Right atrium auricular region (tissue), 2 donors: ENCODE measurements around the gene SLC26A4. TPM values are rescaled to one million over a fixed set of nuclear protein-coding genes. Genes with fewer than 3 reads are reported as not detected.

ENCODE experiments used
- DNase-seq: peaks from one replicate; pipeline ENCODE4 v3.0.0-alpha.2; 2019; ENCODE audit warnings: low spot score
- H3K27ac ChIP-seq, 2 donors: fragments of 200-600 bp; sonication (generic); 1 replicate in 1 of 2; 2 replicates in 1 of 2; pipeline ENCODE4 v1.5.1; 2016 to 2019
- H3K27me3 ChIP-seq, 2 donors: fragments of 200-600 bp; sonication (generic); one replicate each; pipeline versions ENCODE4 v1.5.1 to v1.6.0; 2017 to 2019
- H3K36me3 ChIP-seq: fragments of 200-600 bp; sonication (generic); one replicate; pipeline ENCODE4 v1.5.1; 2016
- H3K4me1 ChIP-seq, 2 donors: fragments of 200-600 bp; sonication (generic); one replicate each; pipeline versions ENCODE4 v1.5.1 to v1.6.0; 2017 to 2019
- H3K4me3 ChIP-seq, 2 donors: fragments of 200-600 bp; sonication (generic); 1 replicate in 1 of 2; 2 replicates in 1 of 2; pipeline ENCODE4 v1.5.1; 2017 to 2019; ENCODE audit warnings: mild to moderate bottlenecking in 1 of 2, moderate library complexity in 1 of 2
- H3K9me3 ChIP-seq, 2 donors: fragments of 200-600 bp; sonication (generic); one replicate each; pipeline ENCODE4 v1.5.1; 2019
- CTCF ChIP-seq, 2 donors: fragments of 200-600 bp; sonication (generic); IDR thresholded peaks; one replicate each; pipeline ENCODE4 v1.5.1; 2019; ENCODE audit warnings: antibody characterized with exemption in 2 of 2
- total RNA-seq, 2 donors: library from RNA; depleted of rRNA; stranded (reverse); fragments of >200 nt; gene quantifications; one replicate each; pipeline ENCODE4 v1.1.0, GENCODE V29; 2016

The SLC26A4 gene
- total RNA-seq, 2 donors from 2014 or later = 0.30 to 0.51 TPM

- Histone ChIP-seq H3K27ac (no peak overlapping the region), H3K4me3 (no peak overlapping the region)
- no peak for TF ChIP-seq CTCF (IDR thresholded peaks at IDR 0.05)
These were observed 36.9 kb downstream of the SLC26A4 start for GRCh38 chr7:107697321-107698049.

GRCh38 chr7:107700570-107700969, 39.9 kb downstream of the SLC26A4 start:
- no peaks in the 10 kb centered on the region for H3K9me3 ChIP-seq
- no peaks in the 10 kb centered on the region for H3K36me3 ChIP-seq
- no peak for TF ChIP-seq CTCF (IDR thresholded peaks at IDR 0.05)
- no peak for DNase-seq
- no peak overlapping the region for H3K4me3 ChIP-seq
- H3K27me3 ChIP-seq = no peaks in the 10 kb centered on the region
- H3K4me1 ChIP-seq = peaks cover 0 to 6% of the 10 kb centered on the region in 2 donors
- H3K27ac ChIP-seq = no peak overlapping the region

More at GRCh38 chr7:107697321-107698049, 36.9 kb downstream of the SLC26A4 start:
- Histone ChIP-seq H3K4me1 (peaks cover 0 to 6% of the 10 kb centered on the region in 2 donors), H3K9me3 (no peaks in the 10 kb centered on the region), H3K27me3 (no peaks in the 10 kb centered on the region), H3K36me3 (no peaks in the 10 kb centered on the region)
- no peak for DNase-seq

GRCh38 chr7:107701191-107701590, 40.6 kb downstream of the SLC26A4 start:
- DNase-seq = no peak
- TF ChIP-seq CTCF (IDR thresholded peaks at IDR 0.05) = no peak
- Histone ChIP-seq H3K9me3 (no peaks in the 10 kb centered on the region), H3K27ac (no peak overlapping the region), H3K4me3 (no peak overlapping the region), H3K4me1 (peaks cover 0 to 6% of the 10 kb centered on the region in 2 donors), H3K27me3 (no peaks in the 10 kb centered on the region), H3K36me3 (no peaks in the 10 kb centered on the region)

GRCh38 chr7:107703219-107703618, 42.6 kb downstream of the SLC26A4 start:
- Histone ChIP-seq H3K27me3 (no peaks in the 10 kb centered on the region), H3K4me3 (no peak overlapping the region), H3K27ac (no peak overlapping the region), H3K9me3 (no peaks in the 10 kb centered on the region), H3K36me3 (no peaks in the 10 kb centered on the region), H3K4me1 (peaks cover 0 to 6% of the 10 kb centered on the region in 2 donors)
- DNase-seq = no peak
- no peak for TF ChIP-seq CTCF (IDR thresholded peaks at IDR 0.05)

GRCh38 chr7:107703872-107704271, 43.2 kb downstream of the SLC26A4 start:
- H3K27ac ChIP-seq = no peak overlapping the region
- H3K36me3 ChIP-seq = no peaks in the 10 kb centered on the region
- no peaks in the 10 kb centered on the region for H3K9me3 ChIP-seq
- no peak for TF ChIP-seq CTCF (IDR thresholded peaks at IDR 0.05)
- no peak overlapping the region for H3K4me3 ChIP-seq
- peaks cover 0 to 6% of the 10 kb centered on the region in 2 donors for H3K4me1 ChIP-seq
- no peaks in the 10 kb centered on the region for H3K27me3 ChIP-seq
- no peak for DNase-seq

GRCh38 chr7:107708956-107709355, 48.3 kb downstream of the SLC26A4 start:
- Histone ChIP-seq H3K36me3 (no peaks in the 10 kb centered on the region), H3K4me1 (no peaks in the 10 kb centered on the region), H3K9me3 (no peaks in the 10 kb centered on the region), H3K27ac (no peak overlapping the region), H3K4me3 (no peak overlapping the region), H3K27me3 (no peaks in the 10 kb centered on the region)
- DNase-seq = no peak
- TF ChIP-seq CTCF (IDR thresholded peaks at IDR 0.05) = no peak
